Left ventricle myocardium inferior (tissue), 1 donor: Measurements from ENCODE around the gene CDC42EP3. TPM values are rescaled to one million over a fixed set of nuclear protein-coding genes. Genes with fewer than 3 reads are reported as not detected.

Experiments
- DNase-seq: peaks from one replicate; pipeline ENCODE4 v3.0.0-alpha.2; 2020
- H3K27ac ChIP-seq: fragments of 200-600 bp; replicated peaks from 2 replicates; pipeline ENCODE4 v1.8.0; 2021
- H3K27me3 ChIP-seq: fragments of 200-600 bp; 2 replicates; pipeline ENCODE4 v1.8.0; 2021; ENCODE audit warnings: low read depth
- H3K36me3 ChIP-seq: fragments of 200-600 bp; 2 replicates; pipeline ENCODE4 v1.8.0; 2021
- H3K4me1 ChIP-seq: fragments of 200-600 bp; 2 replicates; pipeline ENCODE4 v1.8.0; 2021
- H3K4me3 ChIP-seq: fragments of 200-600 bp; 2 replicates; pipeline ENCODE4 v1.8.0; 2021; ENCODE audit warnings: mild to moderate bottlenecking, moderate library complexity
- H3K9me3 ChIP-seq: fragments of 200-600 bp; replicated peaks from 2 replicates; pipeline ENCODE4 v1.8.0; 2021
- CTCF ChIP-seq: fragments of 200-600 bp; IDR thresholded peaks from 2 replicates; pipeline ENCODE4 v1.8.0; 2021; ENCODE audit warnings: antibody characterized with exemption, mild to moderate bottlenecking, borderline replicate concordance
- intact Hi-C: fragments of 100-400 bp; cut with micrococcal nuclease; formaldehyde crosslinking; loops from one replicate; pipeline ENCODE4 v1.11.0; 2022
- total RNA-seq: library from RNA; stranded (reverse); fragmentation: NEBNext Ultra II Directional; extraction: Animal tissue kit (Norgen Biotek cat#: 25700); gene quantifications from one replicate; pipeline ENCODE4 v1.2.1, GENCODE V29; 2021
- donor health status: DM: no; HTN: yes; CAD: no; lungs with severe emphysema.

The CDC42EP3 gene
- total RNA-seq, 1 donor from 2014 or later: 81.9 TPM

- H3K4me1 ChIP-seq: no peaks in the 10 kb centered on the region
Measured at GRCh38 chr2:37683241-37683640, 11.8 kb upstream of the CDC42EP3 start.

GRCh38 chr2:37682473-37682872, 11.0 kb upstream of the CDC42EP3 start:
- Histone ChIP-seq H3K27ac (no peak overlapping the region), H3K36me3 (no peaks in the 10 kb centered on the region), H3K27me3 (no peaks in the 10 kb centered on the region), H3K4me3 (no peak overlapping the region), H3K9me3 (no peaks in the 10 kb centered on the region), H3K4me1 (no peaks in the 10 kb centered on the region)
- DNase-seq: no peak
- TF ChIP-seq CTCF: no peak
- intact Hi-C loops: no loop called here

More at GRCh38 chr2:37683241-37683640, 11.8 kb upstream of the CDC42EP3 start:
- Histone ChIP-seq H3K36me3 (no peaks in the 10 kb centered on the region), H3K27ac (no peak overlapping the region), H3K27me3 (no peaks in the 10 kb centered on the region), H3K9me3 (no peaks in the 10 kb centered on the region), H3K4me3 (no peak overlapping the region)
- intact Hi-C loops: no loop called here
- no peak for TF ChIP-seq CTCF
- no peak for DNase-seq

- H3K4me1 ChIP-seq: no peaks in the 10 kb centered on the region
- H3K27ac ChIP-seq: no peak overlapping the region
- no peak for TF ChIP-seq CTCF
- no peaks in the 10 kb centered on the region for H3K27me3 ChIP-seq
- H3K36me3 ChIP-seq: no peaks in the 10 kb centered on the region
- DNase-seq: no peak
- intact Hi-C loops: no loop called here
- no peak overlapping the region for H3K4me3 ChIP-seq
- no peaks in the 10 kb centered on the region for H3K9me3 ChIP-seq
Measured at GRCh38 chr2:37681587-37681986, 10.1 kb upstream of the CDC42EP3 start.

GRCh38 chr2:37679072-37679695, 7.7 kb upstream of the CDC42EP3 start:
- DNase-seq: no peak
- Histone ChIP-seq H3K9me3 (no peaks in the 10 kb centered on the region), H3K4me3 (no peak overlapping the region), H3K27me3 (no peaks in the 10 kb centered on the region), H3K27ac (no peak overlapping the region), H3K4me1 (no peaks in the 10 kb centered on the region), H3K36me3 (no peaks in the 10 kb centered on the region)
- intact Hi-C loops: no loop called here
- no peak for TF ChIP-seq CTCF

- no peak overlapping the region for H3K27ac ChIP-seq
- no peaks in the 10 kb centered on the region for H3K9me3 ChIP-seq
Measured at GRCh38 chr2:37676274-37676673, 4.8 kb upstream of the CDC42EP3 start.

More at GRCh38 chr2:37676274-37676673, 4.8 kb upstream of the CDC42EP3 start:
- no peak overlapping the region for H3K4me3 ChIP-seq
- no peaks in the 10 kb centered on the region for H3K27me3 ChIP-seq
- H3K36me3 ChIP-seq: no peaks in the 10 kb centered on the region
- no peak for DNase-seq
- intact Hi-C loops: no loop called here
- H3K4me1 ChIP-seq: peaks cover 19% of the 10 kb centered on the region
- TF ChIP-seq CTCF: no peak
